ENCODE results near the gene CIAO3.

Gene CIAO3

DNA sequence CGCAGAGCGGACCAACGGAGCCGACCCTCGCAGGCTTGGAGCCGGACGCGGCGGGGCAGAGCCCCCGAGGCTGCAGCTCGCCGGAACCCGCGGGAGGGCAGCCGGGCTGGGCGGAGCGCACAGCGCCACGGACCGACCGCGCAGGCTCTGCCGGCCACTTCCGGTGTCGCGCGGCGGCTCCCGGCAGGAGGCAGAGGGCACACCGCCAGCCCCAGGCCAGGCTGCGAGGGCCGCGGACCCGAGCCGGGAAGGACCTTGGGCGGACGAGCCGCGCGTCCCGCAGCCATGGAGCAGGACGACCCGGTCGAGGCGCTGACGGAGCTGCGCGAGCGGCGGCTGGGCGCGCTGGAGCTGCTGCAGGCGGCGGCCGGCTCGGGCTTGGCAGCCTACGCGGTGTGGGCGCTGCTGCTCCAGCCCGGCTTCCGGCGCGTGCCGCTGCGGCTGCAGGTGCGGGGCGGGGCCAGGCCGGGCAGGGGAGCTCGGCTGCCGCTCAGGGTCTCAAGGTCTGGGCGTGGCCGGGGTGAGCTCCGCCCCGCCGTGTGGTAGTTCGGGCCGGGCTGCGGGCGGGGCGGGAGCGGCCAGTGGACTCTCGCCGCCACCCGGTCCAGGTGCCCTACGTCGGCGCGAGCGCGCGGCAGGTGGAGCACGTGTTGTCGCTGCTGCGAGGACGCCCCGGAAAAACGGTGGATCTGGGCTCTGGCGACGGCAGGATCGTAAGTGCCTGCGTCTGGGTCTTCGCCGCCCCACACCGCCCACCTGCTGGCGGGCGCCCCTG, 19.6 kb downstream of the CIAO3 start, which contains the start of gene ANTKMT:
TSS of gene ANTKMT (plus strand) at position 157 of the 775 bp plus-strand sequence. CDS start at position 286, 129 bp downstream.
- peaks cover 12% of the 10 kb centered on the region for H3K27me3 Mint-ChIP-seq (ENCODE audit: low read depth)
- no peaks in the 10 kb centered on the region for H3K9me3 Mint-ChIP-seq

DNA sequence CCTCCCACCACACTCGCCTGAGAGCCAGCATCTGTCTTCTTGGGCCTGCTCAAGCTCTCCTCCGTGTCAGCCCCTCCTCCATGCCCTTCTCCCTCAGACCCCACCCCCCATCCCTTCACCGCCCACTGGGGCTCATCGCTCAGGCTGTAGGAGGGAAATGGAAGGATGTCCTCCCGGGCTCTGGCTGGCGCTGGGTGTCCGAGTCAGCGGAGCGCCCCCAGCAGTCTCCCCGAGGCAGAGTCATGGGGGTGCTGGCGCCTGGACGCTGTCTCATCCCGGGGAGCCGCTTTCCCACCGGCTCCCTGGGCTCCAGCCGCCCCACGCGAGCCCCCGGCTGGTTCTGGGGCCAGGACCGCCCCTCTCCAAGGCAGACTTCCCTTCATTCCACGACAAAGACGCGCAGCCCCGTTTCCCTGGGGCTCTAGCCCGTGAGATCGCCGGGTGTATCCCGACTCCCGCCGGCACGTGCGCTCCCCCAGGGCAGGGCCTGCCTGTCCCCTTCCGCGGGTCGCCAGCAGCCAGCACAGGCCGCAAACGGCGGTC, 20.3 kb downstream of the CIAO3 start:
- Mint-ChIP-seq H3K4me3 (peak overlapping the region; percentile 84 to 90 (median 88)), H3K9me3 (no peaks in the 10 kb centered on the region), H3K4me1 (peaks cover 11% of the 10 kb centered on the region), H3K36me3 (ENCODE audit: low read depth) (no peaks in the 10 kb centered on the region), H3K27me3 (ENCODE audit: low read depth) (peaks cover 12% of the 10 kb centered on the region), H3K27ac (peak overlapping the region; percentile 88 to 94 (median 90))
- TF ChIP-seq CTCF (IDR thresholded peaks at IDR 0.05; ENCODE audit: unreplicated experiment in 3 of 3) = no peak

More for the DNA sequence above, 19.6 kb downstream of the CIAO3 start, which contains the start of gene ANTKMT:
- no peaks in the 10 kb centered on the region for H3K36me3 Mint-ChIP-seq (ENCODE audit: low read depth)
- no peak for TF ChIP-seq CTCF (IDR thresholded peaks at IDR 0.05; ENCODE audit: unreplicated experiment in 3 of 3)
- H3K4me1 Mint-ChIP-seq = peaks cover 11% of the 10 kb centered on the region
- peak within 1 kb of the TSS; percentile 84 to 90 (median 88) for H3K4me3 Mint-ChIP-seq
- peak within 1 kb of the TSS; percentile 88 to 94 (median 90) for H3K27ac Mint-ChIP-seq

- peaks cover 11% of the 10 kb centered on the region for H3K4me1 Mint-ChIP-seq
- H3K27ac Mint-ChIP-seq = peak overlapping the region; percentile 88 to 94 (median 90)
- H3K9me3 Mint-ChIP-seq = no peaks in the 10 kb centered on the region
- H3K27me3 Mint-ChIP-seq (ENCODE audit: low read depth) = peaks cover 12% of the 10 kb centered on the region
- peak overlapping the region; percentile 84 to 90 (median 88) for H3K4me3 Mint-ChIP-seq
- TF ChIP-seq CTCF (IDR thresholded peaks at IDR 0.05; ENCODE audit: unreplicated experiment in 3 of 3) = no peak
- H3K36me3 Mint-ChIP-seq (ENCODE audit: low read depth) = no peaks in the 10 kb centered on the region
These were observed 20.9 kb downstream of the CIAO3 start for GRCh38 chr16:719815-720446.

GRCh38 chr16:718922-719321, 21.9 kb downstream of the CIAO3 start:
- peak overlapping the region; percentile 84 to 90 (median 88) for H3K4me3 Mint-ChIP-seq
- no peak for TF ChIP-seq CTCF (IDR thresholded peaks at IDR 0.05; ENCODE audit: unreplicated experiment in 3 of 3)
- peaks cover 13% of the 10 kb centered on the region for H3K27me3 Mint-ChIP-seq (ENCODE audit: low read depth)
- peak overlapping the region in 2 of 3 experiments; percentile 48 to 51 for H3K27ac Mint-ChIP-seq
- H3K4me1 Mint-ChIP-seq = peaks cover 11% of the 10 kb centered on the region
- H3K9me3 Mint-ChIP-seq = no peaks in the 10 kb centered on the region
- H3K36me3 Mint-ChIP-seq (ENCODE audit: low read depth) = no peaks in the 10 kb centered on the region

DNA sequence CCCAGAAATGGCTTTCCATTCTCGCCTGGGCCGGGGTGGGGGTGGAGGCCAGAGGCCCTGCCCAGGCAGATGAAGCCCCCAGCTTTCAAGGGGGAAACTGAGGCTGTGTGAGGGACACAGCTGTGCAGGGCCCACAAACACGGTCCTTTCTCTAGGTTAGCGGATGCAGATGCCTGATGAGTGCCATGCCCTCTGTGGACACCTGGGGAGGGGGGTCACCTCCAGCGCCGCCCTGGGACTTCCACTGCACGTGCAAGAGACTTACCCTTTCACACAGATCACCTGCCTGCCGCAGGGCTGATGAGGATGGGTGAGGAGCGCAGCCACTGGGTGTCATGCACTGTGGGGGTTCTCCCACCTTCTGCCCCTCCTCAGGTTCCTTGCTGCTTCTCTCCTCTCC, 22.4 kb downstream of the CIAO3 start:
- peaks cover 17% of the 10 kb centered on the region for H3K27me3 Mint-ChIP-seq (ENCODE audit: low read depth)
- H3K4me1 Mint-ChIP-seq = peaks cover 11% of the 10 kb centered on the region
- no peaks in the 10 kb centered on the region for H3K9me3 Mint-ChIP-seq
- no peak overlapping the region for H3K27ac Mint-ChIP-seq
- no peaks in the 10 kb centered on the region for H3K36me3 Mint-ChIP-seq (ENCODE audit: low read depth)
- peak overlapping the region in 2 of 3 experiments; percentile 88 to 90 for H3K4me3 Mint-ChIP-seq
- no peak for TF ChIP-seq CTCF (IDR thresholded peaks at IDR 0.05; ENCODE audit: unreplicated experiment in 3 of 3)

Data from nephron (organoid).